BJ (cell line): ENCODE measurements around the gene PDE7B. TPM values are rescaled to one million over a fixed set of nuclear protein-coding genes. Genes with fewer than 3 reads are reported as not detected.
"Not testable (repeated sequence)": the region's sequence is repeated elsewhere in the genome, so short reads cannot be mapped to it uniquely, and the experiment has no call there.

Experiments used
- CTCF ChIA-PET: fragments of 350-600 bp; formaldehyde crosslinking; extraction: SDS; loops from one replicate; lab custom pipeline; 2021; ENCODE audit warnings: antibody characterized with exemption, inconsistent platforms; lab: Yijun Ruan, JAX
- POLR2A ChIA-PET: fragments of 300-600 bp; sonication (Branson Sonifier 250); formaldehyde crosslinking; extraction: SDS; loops from one replicate; lab custom pipeline; 2021; ENCODE audit warnings: antibody characterized with exemption; lab: Charles Lee
- DNase-seq: peaks from one replicate; pipeline ENCODE4 v3.0.0-alpha.2; 2011; ENCODE audit warnings: low read depth
- H3K27me3 ChIP-seq: 2 replicates; pipeline ENCODE4 v1.6.0; 2011; ENCODE audit warnings: low read length; ENCODE audit not compliant: control insufficient read depth, insufficient read depth
- H3K36me3 ChIP-seq: 2 replicates; pipeline ENCODE4 v1.5.1; 2011; ENCODE audit warnings: low read length; ENCODE audit not compliant: control insufficient read depth, insufficient read depth
- H3K4me3 ChIP-seq: 2 replicates; pipeline ENCODE4 v1.5.1; 2011; ENCODE audit warnings: low read depth, mild to moderate bottlenecking, control low read depth, low read length
- polyA plus RNA-seq: library from polyadenylated mRNA; depleted of rRNA; stranded (reverse); fragments of >200 nt; gene quantifications from 2 replicates; pipeline ENCODE4 v1.2.3, GENCODE V29; 2011
- TF ChIP-seq, protein P1 (sequence below): IDR thresholded peaks from 2 replicates; pipeline ENCODE4 v1.5.1; 2011; ENCODE audit warnings: low read depth, mild to moderate bottlenecking, control low read depth, inconsistent platforms, low read length, moderate library complexity; ENCODE audit not compliant: insufficient read depth

The PDE7B gene
- polyA plus RNA-seq, 1 experiment = 2.7 TPM

DNA sequence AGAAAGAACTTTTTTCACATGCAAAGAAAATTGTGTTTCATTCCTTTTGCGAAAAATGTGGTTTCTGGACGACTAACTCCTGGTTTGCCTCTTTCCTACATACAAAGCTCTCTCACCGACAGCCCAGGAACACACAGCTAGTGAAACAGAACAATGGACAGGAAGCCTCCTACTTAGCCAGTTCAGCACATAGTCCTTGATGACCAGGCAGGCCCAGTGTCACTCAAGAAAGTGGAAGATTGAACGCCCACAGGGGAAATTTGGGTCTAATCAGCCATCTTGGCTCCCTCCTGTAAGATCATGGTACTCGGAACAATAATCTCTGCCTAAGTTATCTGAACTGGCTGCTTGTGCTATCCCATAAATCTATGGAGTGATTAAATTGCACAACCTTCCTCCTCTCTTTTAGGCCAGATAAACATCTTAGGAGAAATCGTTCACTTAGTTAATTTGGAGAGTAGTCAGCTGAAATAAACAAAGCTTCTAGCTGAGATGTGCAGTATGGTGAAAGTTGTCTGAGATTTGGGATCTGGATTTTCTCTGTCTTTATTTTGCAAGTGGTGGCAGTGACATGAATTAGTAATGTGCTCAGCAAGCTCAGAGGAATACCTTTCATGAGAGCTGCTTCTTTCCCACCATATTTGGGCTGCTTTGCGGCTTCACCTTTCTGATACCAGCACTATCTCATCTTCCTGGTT is 251.6 kb downstream of the PDE7B start:
- ChIA-PET POLR2A (no interaction called here), CTCF (interaction anchor here (0.6 to 1.6 kb wide), 3 partner anchors 46 to 76 kb away, joined by 3 to 4 read pairs (median 3); no protein-coding TSS in a partner anchor)
- Histone ChIP-seq H3K27me3 (no peaks in the 10 kb centered on the region), H3K36me3 (no peaks in the 10 kb centered on the region), H3K4me3 (no peak overlapping the region)
- DNase-seq = no peak
- TF ChIP-seq, protein P1, sequence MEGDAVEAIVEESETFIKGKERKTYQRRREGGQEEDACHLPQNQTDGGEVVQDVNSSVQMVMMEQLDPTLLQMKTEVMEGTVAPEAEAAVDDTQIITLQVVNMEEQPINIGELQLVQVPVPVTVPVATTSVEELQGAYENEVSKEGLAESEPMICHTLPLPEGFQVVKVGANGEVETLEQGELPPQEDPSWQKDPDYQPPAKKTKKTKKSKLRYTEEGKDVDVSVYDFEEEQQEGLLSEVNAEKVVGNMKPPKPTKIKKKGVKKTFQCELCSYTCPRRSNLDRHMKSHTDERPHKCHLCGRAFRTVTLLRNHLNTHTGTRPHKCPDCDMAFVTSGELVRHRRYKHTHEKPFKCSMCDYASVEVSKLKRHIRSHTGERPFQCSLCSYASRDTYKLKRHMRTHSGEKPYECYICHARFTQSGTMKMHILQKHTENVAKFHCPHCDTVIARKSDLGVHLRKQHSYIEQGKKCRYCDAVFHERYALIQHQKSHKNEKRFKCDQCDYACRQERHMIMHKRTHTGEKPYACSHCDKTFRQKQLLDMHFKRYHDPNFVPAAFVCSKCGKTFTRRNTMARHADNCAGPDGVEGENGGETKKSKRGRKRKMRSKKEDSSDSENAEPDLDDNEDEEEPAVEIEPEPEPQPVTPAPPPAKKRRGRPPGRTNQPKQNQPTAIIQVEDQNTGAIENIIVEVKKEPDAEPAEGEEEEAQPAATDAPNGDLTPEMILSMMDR = no peak

DNA sequence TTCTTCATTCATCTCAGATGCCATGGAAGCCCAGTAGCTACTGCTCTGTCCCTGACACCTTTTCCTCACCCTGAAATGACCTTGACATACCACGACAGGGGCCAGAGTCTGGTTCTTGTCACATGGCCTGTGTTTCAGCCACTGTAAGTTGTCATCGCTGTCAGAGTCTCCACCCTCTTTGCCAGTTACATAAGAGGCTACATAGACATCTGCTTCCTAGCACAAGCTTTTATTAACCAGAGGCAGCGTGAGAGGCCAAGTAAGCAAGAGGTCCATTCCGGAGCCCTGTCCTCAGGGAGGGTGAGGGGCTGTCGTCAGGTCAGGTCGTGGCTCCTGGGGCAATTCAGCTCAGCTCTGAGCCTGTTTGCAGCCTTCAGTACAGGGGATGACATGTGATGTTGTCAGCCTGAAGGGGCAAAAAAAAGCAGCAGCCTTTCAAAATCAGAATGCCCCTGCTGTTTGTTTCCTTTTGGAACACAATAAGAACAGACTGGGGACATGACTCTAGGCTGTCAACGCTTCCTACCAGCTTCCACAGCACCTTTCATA is 252.3 kb downstream of the PDE7B start:
- Histone ChIP-seq H3K27me3 (no peaks in the 10 kb centered on the region), H3K36me3 (no peaks in the 10 kb centered on the region), H3K4me3 (no peak overlapping the region)
- POLR2A ChIA-PET = no interaction called here
- CTCF ChIA-PET = interaction anchor here (0.6 to 1.6 kb wide), 3 partner anchors 46 to 569 kb away, joined by 3 to 4 read pairs (median 3); no protein-coding TSS in a partner anchor
- TF ChIP-seq, protein P1 = no peak
- DNase-seq = no peak

DNA sequence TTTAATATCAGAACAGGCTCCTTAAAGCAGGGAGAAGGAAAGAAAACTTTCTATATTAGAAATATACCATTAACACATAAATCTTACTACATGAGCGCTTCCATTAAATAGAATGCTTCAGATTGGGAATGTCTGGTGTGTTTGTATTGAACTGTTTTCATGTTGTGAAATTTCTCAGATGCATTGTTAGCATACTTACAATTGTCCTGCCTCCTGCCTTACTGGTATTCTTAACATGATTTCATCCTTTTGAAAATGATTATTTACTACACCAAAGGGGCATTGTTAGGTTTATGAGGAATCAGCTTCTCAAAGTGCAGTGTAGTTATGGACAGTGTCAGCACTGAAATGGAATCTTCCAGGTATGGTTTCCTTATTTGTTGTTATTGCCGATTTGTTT is 253.1 kb downstream of the PDE7B start:
- TF ChIP-seq, protein P1 = no peak
- POLR2A ChIA-PET = no interaction called here
- CTCF ChIA-PET = interaction anchor here (1.1 to 1.4 kb wide), 3 partner anchors 12 to 25 kb away, joined by 3 to 4 read pairs (median 3); no protein-coding TSS in a partner anchor
- Histone ChIP-seq H3K36me3 (no peaks in the 10 kb centered on the region), H3K27me3 (no peaks in the 10 kb centered on the region), H3K4me3 (no peak overlapping the region)
- no peak for DNase-seq

DNA sequence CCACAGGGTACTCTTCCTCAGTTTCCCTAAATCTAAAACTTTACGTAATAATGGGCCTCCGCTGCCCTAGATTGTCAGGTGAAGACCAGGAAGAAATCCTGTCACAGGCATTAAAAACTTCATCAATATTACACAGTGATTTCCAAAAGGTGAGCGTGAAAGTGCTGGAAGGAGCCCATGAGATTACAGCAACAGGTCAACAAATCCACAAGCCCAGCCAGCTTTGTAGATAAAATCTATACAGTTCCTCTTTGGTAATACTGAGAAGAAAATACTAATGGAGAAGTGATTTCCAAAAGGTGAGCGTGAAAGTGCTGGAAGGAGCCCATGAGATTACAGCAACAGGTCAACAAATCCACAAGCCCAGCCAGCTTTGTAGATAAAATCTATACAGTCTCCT is 254.3 kb downstream of the PDE7B start:
- CTCF ChIA-PET = interaction anchor here (0.7 to 1.4 kb wide), 4 partner anchors 11 to 185 kb away, joined by 3 read pairs; no protein-coding TSS in a partner anchor
- H3K27me3 ChIP-seq, H3K4me3 ChIP-seq, POLR2A ChIA-PET, H3K36me3 ChIP-seq, DNase-seq: not testable (repeated sequence)

DNA sequence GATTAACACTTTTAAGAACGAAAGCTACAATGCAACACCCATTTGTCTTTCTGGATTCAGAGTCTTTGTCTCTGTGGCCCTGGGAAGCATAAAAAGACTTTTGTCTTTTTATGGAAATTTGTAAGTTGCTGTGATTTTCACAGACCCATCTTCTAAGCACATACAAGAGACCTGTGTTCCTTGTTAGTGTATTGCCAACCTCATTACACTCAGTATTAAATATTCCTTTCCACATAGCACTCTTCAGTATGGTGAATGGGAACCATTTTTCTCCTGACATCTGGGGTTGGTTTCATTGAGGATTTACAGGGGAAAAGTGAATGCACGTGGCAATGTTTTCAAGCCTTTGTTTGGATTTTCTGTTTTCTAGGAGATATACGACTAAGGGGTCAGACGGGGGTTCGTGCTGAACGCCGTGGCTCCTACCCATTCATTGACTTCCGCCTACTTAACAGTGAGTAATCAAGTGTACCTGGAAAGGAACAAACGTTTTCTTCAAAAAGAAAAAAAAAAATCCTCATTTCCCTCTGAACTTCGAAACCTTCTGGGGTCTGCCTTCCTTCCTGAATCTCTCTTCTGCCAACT is 257.0 kb downstream of the PDE7B start:
- Histone ChIP-seq H3K4me3 (no peak overlapping the region), H3K27me3 (no peaks in the 10 kb centered on the region), H3K36me3 (no peaks in the 10 kb centered on the region)
- ChIA-PET POLR2A (no interaction called here), CTCF (interaction anchor here (0.8 kb wide), 1 partner anchor 118 kb away, joined by 3 read pairs; no protein-coding TSS in a partner anchor)
- TF ChIP-seq, protein P1 = no peak
- DNase-seq = no peak
